ENCODE measurements around the gene SMARCE1.

SMARCE1 gene

DNA sequence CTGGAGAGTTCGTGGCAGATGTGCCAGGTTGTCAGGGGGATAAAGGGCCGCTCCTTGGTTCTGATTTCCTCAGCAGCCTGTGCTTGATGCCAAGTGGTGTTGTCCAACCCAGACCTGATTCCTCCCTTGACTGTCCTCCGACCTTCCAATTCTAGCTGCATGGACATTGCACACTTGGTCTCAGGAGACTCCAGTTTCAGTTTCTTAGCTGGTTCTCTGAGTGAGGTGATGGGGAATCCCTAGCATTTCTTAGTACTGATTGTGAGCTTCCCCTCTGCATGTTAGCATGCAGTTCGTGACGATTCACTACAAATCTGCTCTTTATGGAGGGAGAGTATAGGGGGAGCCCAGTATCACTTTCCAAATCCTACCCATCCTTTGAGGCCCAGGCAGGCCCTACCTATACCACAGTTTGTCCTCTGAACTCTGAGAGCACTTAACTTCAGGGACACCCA lies 70.0 kb downstream of the SMARCE1 start:
- no peak for DNase-seq

DNA sequence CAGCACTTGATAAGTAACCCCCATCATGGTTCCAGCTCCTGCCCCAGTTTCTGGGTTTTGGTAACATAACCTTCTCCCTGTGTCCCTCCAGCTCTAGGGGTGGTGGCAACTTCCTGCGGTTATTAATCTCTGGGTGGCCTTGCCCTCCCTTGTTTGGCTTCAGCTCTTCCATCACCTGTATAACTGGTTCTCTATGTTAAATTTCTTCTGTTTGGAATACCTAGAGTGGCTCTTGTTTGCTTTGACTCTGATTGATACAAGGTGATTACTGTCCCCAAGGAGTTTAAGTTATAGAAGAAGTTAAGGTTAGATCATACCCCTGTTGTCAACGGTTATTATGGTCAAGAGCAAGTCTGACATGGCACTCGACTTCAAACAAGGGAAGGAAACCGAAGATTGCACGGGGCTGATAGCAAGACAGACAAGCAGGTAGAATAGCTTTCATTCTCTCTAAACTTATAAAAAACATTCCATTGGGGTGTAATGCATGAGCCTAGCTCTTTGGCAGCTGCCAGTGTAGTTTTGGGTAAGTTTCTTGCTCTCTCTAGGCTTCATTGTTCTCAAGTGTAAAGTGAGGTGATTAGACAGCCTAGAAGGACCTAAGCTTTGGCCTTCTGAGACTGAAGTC lies 71.4 kb downstream of the SMARCE1 start:
- DNase-seq, result peak; percentile 64

Data from CD4-positive, alpha-beta T cell treated with Interleukin-6 for 4 hours (primary cell).